Epithelial cell of esophagus (primary cell): ENCODE results near the gene ACCSL.

ENCODE experiments used
- DNase-seq: peaks from one replicate; pipeline ENCODE4 v3.0.0; 2010; ENCODE audit warnings: low read depth
- H3K4me3 ChIP-seq: 2 replicates; pipeline ENCODE4 v1.5.1; 2011; ENCODE audit warnings: mild to moderate bottlenecking, low read length, control low read depth
- CTCF ChIP-seq: IDR thresholded peaks from 2 replicates; pipeline ENCODE4 v1.5.1; 2011; ENCODE audit warnings: low read depth, mild to moderate bottlenecking, low read length, control low read depth, inconsistent platforms; ENCODE audit not compliant: insufficient read depth; ENCODE audit errors: missing control alignments

Gene ACCSL

GRCh38 chr11:44037658-44037998 lies 10.2 kb upstream of the ACCSL start:
- H3K4me3 ChIP-seq: no peak overlapping the region
- DNase-seq: no peak
- TF ChIP-seq CTCF: no peak

GRCh38 chr11:44043157-44043556 lies 4.6 kb upstream of the ACCSL start:
- no peak for TF ChIP-seq CTCF
- DNase-seq: no peak
- H3K4me3 ChIP-seq: no peak overlapping the region

- H3K4me3 ChIP-seq: no peak overlapping the region
- DNase-seq: no peak
- TF ChIP-seq CTCF: no peak
Observed at GRCh38 chr11:44046182-44046581, 1.6 kb upstream of the ACCSL start.

- H3K4me3 ChIP-seq: no peak overlapping the region
- DNase-seq: no peak
- TF ChIP-seq CTCF: no peak
Observed at GRCh38 chr11:44047298-44047697, 483 bp upstream of the ACCSL start.

- DNase-seq: no peak
- no peak overlapping the region for H3K4me3 ChIP-seq
- TF ChIP-seq CTCF: no peak
Observed at GRCh38 chr11:44049832-44050231, 2.1 kb downstream of the ACCSL start.

GRCh38 chr11:44051171-44051570 lies 3.4 kb downstream of the ACCSL start:
- no peak for TF ChIP-seq CTCF
- no peak for DNase-seq
- H3K4me3 ChIP-seq: no peak overlapping the region

GRCh38 chr11:44057340-44057739 lies 9.6 kb downstream of the ACCSL start:
- DNase-seq: no peak
- no peak overlapping the region for H3K4me3 ChIP-seq
- TF ChIP-seq CTCF: no peak
